Stimulated activated CD4-positive, alpha-beta T cell treated with anti-CD3 and anti-CD28 coated beads, Interleukin-4, amount 100 ng/mL, for 4 hours (primary cell): Measurements from ENCODE around the gene MYH9.

Experiments
- DNase-seq, 2 experiments: peaks; one replicate each; pipeline ENCODE4 v3.0.0-alpha.2; 2020

MYH9 gene

GRCh38 chr22:36344106-36344827 lies 43.5 kb downstream of the MYH9 start:
- DNase-seq = peak; percentile 55 to 84

- no peak for DNase-seq
Observed at GRCh38 chr22:36343720-36344105, 44.1 kb downstream of the MYH9 start.

GRCh38 chr22:36343070-36343719 lies 44.6 kb downstream of the MYH9 start:
- no peak for DNase-seq

GRCh38 chr22:36341640-36342041 lies 46.1 kb downstream of the MYH9 start:
- DNase-seq = no peak

- DNase-seq = no peak
Observed at GRCh38 chr22:36340621-36341020, 47.1 kb downstream of the MYH9 start.

GRCh38 chr22:36339171-36340065 lies 48.3 kb downstream of the MYH9 start:
- no peak for DNase-seq

- DNase-seq = no peak
Observed at GRCh38 chr22:36337365-36338130, 50.2 kb downstream of the MYH9 start.

- DNase-seq = no peak
Observed at GRCh38 chr22:36336246-36337182, 51.3 kb downstream of the MYH9 start.

GRCh38 chr22:36335621-36336020 lies 52.1 kb downstream of the MYH9 start:
- no peak for DNase-seq

GRCh38 chr22:36334821-36335603 lies 52.8 kb downstream of the MYH9 start:
- DNase-seq = peak in 1 of 2 experiments; percentile 39

GRCh38 chr22:36334081-36334820 lies 53.5 kb downstream of the MYH9 start:
- peak in 1 of 2 experiments; percentile 29 for DNase-seq

GRCh38 chr22:36333644-36334043 lies 54.1 kb downstream of the MYH9 start:
- DNase-seq = no peak

GRCh38 chr22:36332623-36333332 lies 55.0 kb downstream of the MYH9 start:
- DNase-seq = peak; percentile 39 to 77

- peak; percentile 42 to 44 for DNase-seq
Observed at GRCh38 chr22:36331912-36332622, 55.7 kb downstream of the MYH9 start.

GRCh38 chr22:36331306-36331911 lies 56.4 kb downstream of the MYH9 start:
- DNase-seq = peak; percentile 67 to 86

- DNase-seq = no peak
Observed at GRCh38 chr22:36330655-36331305, 57.0 kb downstream of the MYH9 start.

GRCh38 chr22:36330127-36330526 lies 57.6 kb downstream of the MYH9 start:
- DNase-seq = no peak
